ENCODE data around the gene R3HDML. TPM values are rescaled to one million over a fixed set of nuclear protein-coding genes. Genes with fewer than 3 reads are reported as not detected.

The R3HDML gene
- total and polyA plus RNA-seq, 2 of the 13 experiments (the other 11 are each of a cell fraction or from before 2014, with no cell fraction given): not detected

DNA sequence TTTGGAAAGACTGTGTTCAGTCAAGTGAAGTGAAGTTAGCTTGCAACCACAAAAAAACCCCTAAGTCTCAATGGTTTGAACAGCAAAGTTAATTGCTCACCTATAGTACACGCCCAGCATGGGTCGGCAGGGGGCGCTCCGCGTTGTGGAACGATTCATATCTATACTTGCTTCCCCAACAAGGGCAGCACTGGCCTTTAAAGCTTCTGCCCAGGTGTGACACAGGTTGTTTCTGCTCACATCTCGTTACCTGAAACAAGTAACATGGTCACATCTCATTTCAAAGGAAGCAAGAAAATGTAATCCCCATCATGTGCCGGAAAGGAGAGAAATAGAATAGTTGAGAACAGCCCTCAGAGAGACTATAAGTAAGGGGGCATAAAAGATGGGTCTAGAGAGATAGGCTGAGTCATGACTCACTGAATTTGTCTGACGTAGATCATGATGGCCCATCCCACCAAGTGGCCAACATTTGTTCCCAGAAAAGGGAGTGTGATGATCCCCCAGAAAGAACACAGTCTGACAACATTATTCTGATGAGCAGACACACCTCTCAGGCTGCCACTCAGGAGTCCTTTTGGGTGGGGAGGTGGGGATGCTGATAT is 47.7 kb downstream of the R3HDML start (continued):
- TF ChIP-seq, protein P1, sequence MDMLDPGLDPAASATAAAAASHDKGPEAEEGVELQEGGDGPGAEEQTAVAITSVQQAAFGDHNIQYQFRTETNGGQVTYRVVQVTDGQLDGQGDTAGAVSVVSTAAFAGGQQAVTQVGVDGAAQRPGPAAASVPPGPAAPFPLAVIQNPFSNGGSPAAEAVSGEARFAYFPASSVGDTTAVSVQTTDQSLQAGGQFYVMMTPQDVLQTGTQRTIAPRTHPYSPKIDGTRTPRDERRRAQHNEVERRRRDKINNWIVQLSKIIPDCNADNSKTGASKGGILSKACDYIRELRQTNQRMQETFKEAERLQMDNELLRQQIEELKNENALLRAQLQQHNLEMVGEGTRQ (IDR thresholded peaks at IDR 0.05; ENCODE audit: low read depth, low read length): peak; percentile 2; the same call in 1 of the 2 replicates
- TF ChIP-seq, protein P1 (CRISPR knock-in tag; IDR thresholded peaks at IDR 0.05; ENCODE audit: borderline replicate concordance): no peak
- TF ChIP-seq, protein P2, sequence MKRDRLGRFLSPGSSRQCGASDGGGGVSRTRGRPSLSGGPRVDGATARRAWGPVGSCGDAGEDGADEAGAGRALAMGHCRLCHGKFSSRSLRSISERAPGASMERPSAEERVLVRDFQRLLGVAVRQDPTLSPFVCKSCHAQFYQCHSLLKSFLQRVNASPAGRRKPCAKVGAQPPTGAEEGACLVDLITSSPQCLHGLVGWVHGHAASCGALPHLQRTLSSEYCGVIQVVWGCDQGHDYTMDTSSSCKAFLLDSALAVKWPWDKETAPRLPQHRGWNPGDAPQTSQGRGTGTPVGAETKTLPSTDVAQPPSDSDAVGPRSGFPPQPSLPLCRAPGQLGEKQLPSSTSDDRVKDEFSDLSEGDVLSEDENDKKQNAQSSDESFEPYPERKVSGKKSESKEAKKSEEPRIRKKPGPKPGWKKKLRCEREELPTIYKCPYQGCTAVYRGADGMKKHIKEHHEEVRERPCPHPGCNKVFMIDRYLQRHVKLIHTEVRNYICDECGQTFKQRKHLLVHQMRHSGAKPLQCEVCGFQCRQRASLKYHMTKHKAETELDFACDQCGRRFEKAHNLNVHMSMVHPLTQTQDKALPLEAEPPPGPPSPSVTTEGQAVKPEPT (CRISPR knock-in tag; IDR thresholded peaks at IDR 0.05; ENCODE audit: low read depth): no peak
- TF ChIP-seq ZNF839 (CRISPR knock-in tag; IDR thresholded peaks at IDR 0.05; ENCODE audit: borderline replicate concordance): no peak
- no peak for TF ChIP-seq ZNF24 (IDR thresholded peaks at IDR 0.05)
- TF ChIP-seq, protein P3, sequence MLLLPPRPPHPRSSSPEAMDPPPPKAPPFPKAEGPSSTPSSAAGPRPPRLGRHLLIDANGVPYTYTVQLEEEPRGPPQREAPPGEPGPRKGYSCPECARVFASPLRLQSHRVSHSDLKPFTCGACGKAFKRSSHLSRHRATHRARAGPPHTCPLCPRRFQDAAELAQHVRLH (CRISPR knock-in tag; IDR thresholded peaks at IDR 0.05; ENCODE audit: borderline replicate concordance, low read depth): peak; percentile 68; the same call in 1 of the 2 replicates
- TF ChIP-seq ZMYM3 (CRISPR knock-in tag; IDR thresholded peaks at IDR 0.05): 0 out of 2 replicates have a peak, but pooled peaks have one; percentile 25
- no peak for TF ChIP-seq ZNF383 (CRISPR knock-in tag; IDR thresholded peaks at IDR 0.05; ENCODE audit: borderline replicate concordance)
- TF ChIP-seq FOSL2 (CRISPR knock-in tag; IDR thresholded peaks at IDR 0.05): peak; percentile 54; the same call in 1 of the 2 replicates
- TF ChIP-seq ZNF616 (CRISPR knock-in tag; IDR thresholded peaks at IDR 0.05; ENCODE audit: low read depth): no peak
- no peak for TF ChIP-seq HNF4G (IDR thresholded peaks at IDR 0.05; ENCODE audit: borderline replicate concordance, low read depth, low read length)
- no peak for TF ChIP-seq HNF4G (CRISPR knock-in tag; IDR thresholded peaks at IDR 0.05; ENCODE audit: borderline replicate concordance, low read depth)
- TF ChIP-seq NFKBIZ (CRISPR knock-in tag; IDR thresholded peaks at IDR 0.05): no peak
- peak; percentile 60; the same call in 1 of the 2 replicates for TF ChIP-seq JUN (CRISPR knock-in tag; IDR thresholded peaks at IDR 0.05)
- TF ChIP-seq ETV6 (CRISPR knock-in tag; conservative IDR thresholded peaks at IDR 0.05): no peak
- TF ChIP-seq IKZF4 (CRISPR knock-in tag; IDR thresholded peaks at IDR 0.05; ENCODE audit: borderline replicate concordance, low read depth, not compliant biosample characterization): no peak
- TF ChIP-seq, protein P4, sequence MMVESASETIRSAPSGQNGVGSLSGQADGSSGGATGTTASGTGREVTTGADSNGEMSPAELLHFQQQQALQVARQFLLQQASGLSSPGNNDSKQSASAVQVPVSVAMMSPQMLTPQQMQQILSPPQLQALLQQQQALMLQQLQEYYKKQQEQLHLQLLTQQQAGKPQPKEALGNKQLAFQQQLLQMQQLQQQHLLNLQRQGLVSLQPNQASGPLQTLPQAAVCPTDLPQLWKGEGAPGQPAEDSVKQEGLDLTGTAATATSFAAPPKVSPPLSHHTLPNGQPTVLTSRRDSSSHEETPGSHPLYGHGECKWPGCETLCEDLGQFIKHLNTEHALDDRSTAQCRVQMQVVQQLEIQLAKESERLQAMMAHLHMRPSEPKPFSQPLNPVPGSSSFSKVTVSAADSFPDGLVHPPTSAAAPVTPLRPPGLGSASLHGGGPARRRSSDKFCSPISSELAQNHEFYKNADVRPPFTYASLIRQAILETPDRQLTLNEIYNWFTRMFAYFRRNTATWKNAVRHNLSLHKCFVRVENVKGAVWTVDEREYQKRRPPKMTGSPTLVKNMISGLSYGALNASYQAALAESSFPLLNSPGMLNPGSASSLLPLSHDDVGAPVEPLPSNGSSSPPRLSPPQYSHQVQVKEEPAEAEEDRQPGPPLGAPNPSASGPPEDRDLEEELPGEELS (CRISPR knock-in tag; IDR thresholded peaks at IDR 0.05): no peak
- TF ChIP-seq CCAR2 (optimal IDR thresholded peaks at IDR 0.05; ENCODE audit: low read depth, low read length): no peak
- peak; percentile 20; the same call in 1 of the 2 replicates for TF ChIP-seq POLR2AphosphoS5 (IDR thresholded peaks at IDR 0.05; ENCODE audit: low read depth, low read length)
- TF ChIP-seq, protein P5, sequence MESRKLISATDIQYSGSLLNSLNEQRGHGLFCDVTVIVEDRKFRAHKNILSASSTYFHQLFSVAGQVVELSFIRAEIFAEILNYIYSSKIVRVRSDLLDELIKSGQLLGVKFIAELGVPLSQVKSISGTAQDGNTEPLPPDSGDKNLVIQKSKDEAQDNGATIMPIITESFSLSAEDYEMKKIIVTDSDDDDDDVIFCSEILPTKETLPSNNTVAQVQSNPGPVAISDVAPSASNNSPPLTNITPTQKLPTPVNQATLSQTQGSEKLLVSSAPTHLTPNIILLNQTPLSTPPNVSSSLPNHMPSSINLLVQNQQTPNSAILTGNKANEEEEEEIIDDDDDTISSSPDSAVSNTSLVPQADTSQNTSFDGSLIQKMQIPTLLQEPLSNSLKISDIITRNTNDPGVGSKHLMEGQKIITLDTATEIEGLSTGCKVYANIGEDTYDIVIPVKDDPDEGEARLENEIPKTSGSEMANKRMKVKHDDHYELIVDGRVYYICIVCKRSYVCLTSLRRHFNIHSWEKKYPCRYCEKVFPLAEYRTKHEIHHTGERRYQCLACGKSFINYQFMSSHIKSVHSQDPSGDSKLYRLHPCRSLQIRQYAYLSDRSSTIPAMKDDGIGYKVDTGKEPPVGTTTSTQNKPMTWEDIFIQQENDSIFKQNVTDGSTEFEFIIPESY (CRISPR knock-in tag; IDR thresholded peaks at IDR 0.05): 0 out of 2 replicates have a peak, but pooled peaks have one; percentile 21
- TF ChIP-seq, protein P6, sequence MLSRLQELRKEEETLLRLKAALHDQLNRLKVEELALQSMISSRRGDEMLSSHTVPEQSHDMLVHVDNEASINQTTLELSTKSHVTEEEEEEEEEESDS (CRISPR knock-in tag; IDR thresholded peaks at IDR 0.05; ENCODE audit: borderline replicate concordance): no peak

Measured in HepG2 (cell line).